ENCODE results near the gene CYB561D1.

Gene CYB561D1

DNA sequence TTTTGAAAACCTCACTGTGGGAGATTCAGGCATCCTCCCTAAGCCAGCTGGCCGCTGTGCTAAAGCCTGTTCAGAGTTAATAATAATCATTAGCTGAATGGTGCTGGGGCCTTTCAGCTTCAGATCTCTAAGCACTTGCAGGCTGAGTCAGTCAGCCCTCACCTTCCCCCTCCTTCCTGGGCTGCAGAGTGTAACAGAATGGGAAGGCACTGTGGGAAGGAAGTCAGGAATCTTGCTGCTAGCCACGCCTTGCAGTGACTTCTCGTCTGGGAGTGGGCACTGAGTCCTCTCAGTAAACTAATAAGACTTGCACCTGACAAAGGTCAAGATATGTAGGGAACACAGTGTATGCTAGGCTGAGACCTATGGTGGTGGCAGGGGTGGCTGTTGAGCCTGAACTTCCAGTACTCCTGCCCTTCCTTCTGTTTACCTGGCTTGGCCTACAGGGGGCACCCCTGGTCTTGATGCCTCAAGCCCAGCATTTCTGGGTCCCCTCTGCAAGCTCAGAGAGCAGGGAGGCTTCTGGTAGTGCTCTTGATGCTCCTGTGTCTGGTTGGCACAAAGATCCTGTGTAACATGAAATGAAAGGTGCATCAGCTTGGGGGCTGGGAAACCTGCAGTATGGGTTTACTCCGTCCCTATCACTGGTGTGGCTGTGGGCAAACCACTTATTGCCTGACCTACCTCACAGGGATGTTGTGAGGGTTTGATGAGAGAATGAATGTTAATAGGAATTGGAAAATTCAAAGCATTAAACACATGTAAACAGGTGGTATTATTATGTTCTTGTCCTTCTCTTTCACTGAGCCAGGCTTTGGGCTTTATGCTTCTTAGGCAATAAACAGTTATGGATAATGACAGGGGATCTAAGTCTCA is 6.0 kb downstream of the CYB561D1 start:
- in situ Hi-C loops (cut with HindIII; ENCODE audit: low sequenced_read_pairs), result loop anchor here (10.0 kb wide), 1 partner anchor 225 kb away; no protein-coding TSS in a partner anchor

GRCh38 chr1:109500941-109501381 is 7.1 kb downstream of the CYB561D1 start:
- in situ Hi-C loops (cut with HindIII; ENCODE audit: low sequenced_read_pairs), result no loop called here

DNA sequence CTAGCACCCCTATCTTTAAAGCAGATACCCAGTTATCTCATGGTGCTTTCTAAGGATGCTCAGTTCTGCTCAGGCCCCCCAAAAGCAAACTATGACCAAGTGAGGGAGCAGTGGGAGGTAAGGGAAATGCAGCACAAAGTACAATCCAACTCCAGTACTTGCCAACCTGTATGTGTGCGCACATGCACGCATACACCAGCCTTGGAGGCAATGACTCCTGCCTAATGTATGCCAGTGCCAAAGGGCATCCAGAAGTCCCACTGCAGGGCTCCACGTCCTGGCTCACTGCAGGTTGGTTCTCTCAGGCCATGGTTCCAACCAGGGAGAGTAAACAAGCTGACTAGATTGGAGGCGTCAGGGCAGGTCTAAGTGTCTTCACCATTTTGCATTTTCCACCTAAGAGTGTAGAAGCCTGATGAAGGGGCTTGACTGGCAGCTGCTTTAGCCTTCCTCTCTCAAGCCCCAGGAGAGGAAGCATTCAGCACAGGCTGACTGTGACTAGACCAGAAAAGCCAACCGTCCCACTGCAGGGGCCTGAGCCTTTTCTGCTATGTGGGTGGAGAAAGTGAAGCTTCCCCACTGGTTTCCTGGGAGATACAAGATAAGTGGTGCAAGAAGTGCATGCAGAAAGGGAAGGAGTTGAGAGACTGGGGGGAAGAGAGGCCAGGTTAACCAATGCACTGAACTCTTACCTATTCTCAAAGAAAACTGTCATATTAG is 7.9 kb downstream of the CYB561D1 start:
- in situ Hi-C loops (cut with HindIII; ENCODE audit: low sequenced_read_pairs), result no loop called here

DNA sequence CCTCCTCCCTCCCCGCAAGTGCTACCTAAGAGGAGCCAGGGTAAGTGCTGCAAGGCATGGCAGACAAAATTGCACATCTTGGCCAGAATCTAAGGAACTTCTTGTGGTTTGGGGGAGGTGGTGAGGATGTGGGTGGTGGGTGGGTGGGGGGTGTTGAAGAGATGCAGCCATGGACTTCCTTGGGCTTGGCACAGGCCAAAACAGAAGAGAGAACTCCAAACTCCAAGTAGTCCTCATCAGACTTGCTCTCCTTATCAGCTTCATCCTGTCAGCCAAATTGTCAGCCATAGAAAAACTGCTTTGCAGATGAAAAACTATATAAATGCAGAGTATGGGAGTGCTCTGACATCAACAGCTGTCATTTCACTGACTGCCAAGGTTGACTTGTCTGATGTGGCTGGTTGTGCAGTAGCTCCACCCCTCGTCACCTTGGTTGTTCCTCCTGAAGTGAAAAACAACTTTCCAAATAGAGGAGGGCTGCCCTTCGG is 8.5 kb downstream of the CYB561D1 start:
- in situ Hi-C loops (cut with HindIII; ENCODE audit: low sequenced_read_pairs), result no loop called here

DNA sequence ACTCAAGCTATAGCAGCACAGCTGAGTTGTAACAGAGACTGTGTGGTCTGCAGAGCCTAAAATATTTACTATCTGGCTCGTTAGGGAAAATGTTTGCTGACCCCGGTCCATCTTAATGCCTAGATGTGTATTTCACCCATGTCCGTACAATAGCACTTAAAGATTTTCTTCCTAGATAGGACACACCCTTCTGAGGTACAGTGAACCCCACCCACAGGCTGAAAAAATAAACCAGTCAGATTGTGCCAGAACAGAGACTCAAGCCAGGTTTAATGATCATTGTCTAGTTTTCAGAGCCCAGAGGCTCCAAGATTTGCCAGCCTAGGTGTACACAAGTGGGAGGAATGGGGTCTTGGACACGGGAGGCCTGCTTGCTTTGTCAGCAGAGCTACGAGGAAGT is 10.0 kb downstream of the CYB561D1 start:
- in situ Hi-C loops (cut with HindIII; ENCODE audit: low sequenced_read_pairs), result no loop called here

DNA sequence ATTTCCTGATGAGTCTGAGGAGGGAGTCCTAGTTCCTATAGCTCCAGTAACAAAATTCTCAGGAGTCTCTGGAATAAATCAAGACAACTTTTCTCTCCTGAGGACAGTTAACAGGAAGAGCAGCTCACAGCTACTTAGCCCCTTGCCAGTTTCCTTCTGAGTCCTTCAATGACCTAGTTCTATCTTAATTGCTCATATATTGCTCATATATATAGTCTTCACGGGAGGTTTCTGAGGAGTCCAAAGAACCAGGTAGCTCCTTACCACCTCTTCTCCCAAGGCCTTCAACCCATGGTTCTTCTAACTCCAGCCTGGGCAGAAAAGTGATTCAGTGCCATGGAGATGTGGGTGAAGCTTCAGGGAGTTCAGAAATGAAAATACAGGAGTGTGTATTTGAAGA is 11.1 kb downstream of the CYB561D1 start:
- in situ Hi-C loops (cut with HindIII; ENCODE audit: low sequenced_read_pairs), result no loop called here

DNA sequence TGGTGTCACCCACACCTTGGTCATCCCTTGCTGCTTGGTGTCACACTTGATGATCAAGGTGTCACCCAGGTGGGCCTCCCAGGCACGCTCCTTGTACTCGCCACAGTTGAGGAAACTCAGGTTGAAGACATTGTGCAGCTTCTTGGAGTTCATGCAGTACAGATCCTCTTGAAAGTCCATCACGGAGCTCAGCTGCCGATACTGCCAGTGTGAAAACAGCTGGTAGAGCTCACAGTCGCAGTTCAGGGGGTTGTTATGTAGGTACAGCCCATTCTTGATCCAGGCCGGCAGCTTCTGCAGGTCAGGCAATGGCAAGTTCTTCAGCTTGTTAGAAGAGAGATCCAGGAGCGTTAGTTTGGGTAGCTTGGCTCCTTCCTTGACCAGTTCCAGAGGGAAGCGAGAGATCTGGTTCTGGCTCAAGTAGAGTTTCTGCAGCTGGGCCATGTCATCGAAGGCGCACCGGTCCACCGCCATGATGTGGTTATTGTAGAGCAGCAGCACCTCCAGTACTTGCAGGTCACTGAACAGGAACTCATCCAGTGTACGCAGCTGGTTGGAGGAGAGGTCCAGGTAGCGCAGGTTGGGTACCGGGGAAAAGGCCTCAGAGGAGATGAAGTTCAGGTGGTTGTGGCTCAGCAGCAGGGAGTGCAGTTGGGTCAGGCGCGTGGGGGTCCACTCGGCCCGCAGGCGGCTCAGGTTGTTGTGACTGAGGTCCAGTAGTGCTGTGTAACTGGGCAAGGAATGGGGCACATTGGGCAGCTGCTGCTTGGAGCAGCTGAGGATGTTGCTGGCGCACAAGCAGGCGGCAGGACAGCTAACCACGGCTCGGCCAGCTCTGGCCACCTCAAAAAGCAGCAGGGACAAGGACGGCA is 14.3 kb downstream of the CYB561D1 start:
- in situ Hi-C loops (cut with HindIII; ENCODE audit: low sequenced_read_pairs), result no loop called here

GRCh38 chr1:109508873-109509175 is 14.9 kb downstream of the CYB561D1 start:
- in situ Hi-C loops (cut with HindIII; ENCODE audit: low sequenced_read_pairs), result no loop called here

GRCh38 chr1:109509176-109510134 is 15.6 kb downstream of the CYB561D1 start, which contains the start of gene AMIGO1:
Gene AMIGO1 (minus strand): TSS chr1:109509727. CDS start chr1:109508912, 815 bp downstream.
- in situ Hi-C loops (cut with HindIII; ENCODE audit: low sequenced_read_pairs), result no loop called here

DNA sequence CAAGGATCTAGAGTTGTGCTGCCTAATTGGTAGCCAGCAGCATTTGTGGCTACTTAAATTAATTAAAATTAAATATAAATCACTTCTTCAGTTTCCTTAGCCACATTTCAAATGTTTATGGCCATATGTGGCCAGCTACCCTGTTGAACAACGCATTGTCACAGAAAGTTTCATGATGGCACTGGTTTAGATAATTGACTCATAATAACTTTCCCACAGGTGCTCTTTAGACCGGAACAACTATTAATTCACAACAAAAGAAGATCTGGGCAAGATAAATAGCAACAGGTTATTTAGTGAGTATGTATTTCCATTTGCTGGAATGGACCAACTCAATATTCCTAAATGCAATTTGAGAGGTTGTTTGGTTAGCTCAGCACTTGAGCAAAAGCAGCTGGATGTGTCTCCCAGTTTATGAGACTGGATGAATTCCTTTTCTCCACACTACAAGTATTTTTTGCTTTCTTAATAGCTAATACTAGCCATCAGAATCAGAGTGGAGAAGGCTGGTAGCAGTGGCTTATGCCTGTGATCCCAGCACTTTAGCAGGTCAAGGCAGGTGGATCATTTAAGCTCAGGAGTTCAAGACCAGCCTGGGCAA is 19.3 kb downstream of the CYB561D1 start:
- in situ Hi-C loops (cut with HindIII; ENCODE audit: low sequenced_read_pairs), result no loop called here

DNA sequence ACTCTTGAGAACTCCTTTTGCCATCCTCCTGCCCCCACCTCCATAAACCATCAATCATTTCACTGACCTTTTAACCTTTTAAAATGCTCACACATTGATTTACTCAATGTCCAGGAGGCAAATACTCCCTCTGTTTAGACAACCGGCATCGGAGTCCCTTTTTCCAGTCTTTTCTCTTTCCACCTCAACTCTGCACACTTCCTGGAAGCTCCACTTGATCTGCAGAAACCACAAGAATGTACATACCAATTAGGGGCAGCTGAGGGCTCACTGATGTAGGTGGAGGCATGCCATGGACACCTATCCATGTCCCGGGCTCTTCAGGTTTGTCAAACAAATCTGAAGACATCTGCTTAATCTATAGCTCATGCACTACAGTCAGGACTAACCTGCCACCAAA is 21.0 kb downstream of the CYB561D1 start:
- in situ Hi-C loops (cut with HindIII; ENCODE audit: low sequenced_read_pairs), result no loop called here

- in situ Hi-C loops (cut with HindIII; ENCODE audit: low sequenced_read_pairs), result no loop called here
Observed at GRCh38 chr1:109516872-109517271, 23.0 kb downstream of the CYB561D1 start.

DNA sequence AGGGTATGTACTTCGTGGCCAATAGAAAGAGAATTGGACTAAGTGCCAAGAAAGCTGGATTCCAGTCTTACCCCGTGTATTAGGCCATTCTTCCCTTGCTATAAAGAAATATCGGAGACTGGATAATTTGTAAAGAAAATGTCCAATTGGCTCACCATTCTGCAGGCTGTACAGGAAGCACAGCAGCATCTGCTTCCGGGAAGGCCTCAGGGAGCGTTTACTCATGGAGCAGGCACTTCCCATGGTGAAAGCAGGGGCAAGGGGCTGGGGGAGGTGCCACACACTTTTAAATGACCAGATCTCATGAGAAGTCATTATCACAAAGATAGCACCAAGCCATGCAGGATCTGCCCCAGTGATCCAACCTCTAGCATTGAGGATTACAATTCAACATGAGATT is 23.4 kb downstream of the CYB561D1 start:
- in situ Hi-C loops (cut with HindIII; ENCODE audit: low sequenced_read_pairs), result no loop called here

GRCh38 chr1:109521002-109521951 is 27.4 kb downstream of the CYB561D1 start:
- in situ Hi-C loops (cut with HindIII; ENCODE audit: low sequenced_read_pairs), result no loop called here

DNA sequence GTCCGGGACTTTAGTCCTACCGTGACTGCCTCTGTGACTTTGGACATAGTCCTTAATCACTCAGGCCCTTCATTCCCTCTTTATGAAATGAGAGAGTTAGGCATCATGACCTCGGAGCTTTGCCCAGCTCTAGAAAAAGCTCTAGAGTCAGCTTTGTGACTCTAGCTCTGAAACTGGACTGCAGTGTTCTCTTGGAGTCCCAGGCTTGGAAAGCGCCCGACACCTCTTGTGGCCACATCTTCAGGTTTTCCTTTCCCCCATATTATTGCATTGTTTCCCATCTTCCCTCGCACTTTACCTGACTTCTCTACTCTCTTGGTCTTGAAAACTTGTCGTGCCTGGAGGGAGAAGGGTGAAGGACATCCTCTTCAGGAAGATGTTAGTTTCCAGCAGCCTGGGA is 28.1 kb downstream of the CYB561D1 start:
- in situ Hi-C loops (cut with HindIII; ENCODE audit: low sequenced_read_pairs), result no loop called here

DNA sequence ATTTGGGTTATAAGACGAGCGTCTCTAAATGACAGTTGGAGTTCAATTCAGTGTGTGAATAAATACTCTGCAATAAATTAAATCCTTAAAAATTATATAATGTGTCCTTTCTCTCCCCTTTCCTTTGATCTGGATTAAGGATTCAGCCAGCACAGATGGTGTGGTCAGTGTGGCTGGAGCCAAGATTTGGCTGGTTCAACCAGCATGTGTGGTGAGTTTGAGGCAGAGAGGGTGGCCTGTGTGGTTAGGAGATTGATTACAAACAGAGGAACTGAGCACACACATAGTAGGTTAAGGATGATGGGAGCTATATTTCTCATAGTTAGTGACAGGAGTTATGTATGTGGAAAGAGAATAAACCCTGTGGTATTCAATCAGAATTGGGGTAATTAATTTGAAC is 29.8 kb downstream of the CYB561D1 start:
- in situ Hi-C loops (cut with HindIII; ENCODE audit: low sequenced_read_pairs), result no loop called here

DNA sequence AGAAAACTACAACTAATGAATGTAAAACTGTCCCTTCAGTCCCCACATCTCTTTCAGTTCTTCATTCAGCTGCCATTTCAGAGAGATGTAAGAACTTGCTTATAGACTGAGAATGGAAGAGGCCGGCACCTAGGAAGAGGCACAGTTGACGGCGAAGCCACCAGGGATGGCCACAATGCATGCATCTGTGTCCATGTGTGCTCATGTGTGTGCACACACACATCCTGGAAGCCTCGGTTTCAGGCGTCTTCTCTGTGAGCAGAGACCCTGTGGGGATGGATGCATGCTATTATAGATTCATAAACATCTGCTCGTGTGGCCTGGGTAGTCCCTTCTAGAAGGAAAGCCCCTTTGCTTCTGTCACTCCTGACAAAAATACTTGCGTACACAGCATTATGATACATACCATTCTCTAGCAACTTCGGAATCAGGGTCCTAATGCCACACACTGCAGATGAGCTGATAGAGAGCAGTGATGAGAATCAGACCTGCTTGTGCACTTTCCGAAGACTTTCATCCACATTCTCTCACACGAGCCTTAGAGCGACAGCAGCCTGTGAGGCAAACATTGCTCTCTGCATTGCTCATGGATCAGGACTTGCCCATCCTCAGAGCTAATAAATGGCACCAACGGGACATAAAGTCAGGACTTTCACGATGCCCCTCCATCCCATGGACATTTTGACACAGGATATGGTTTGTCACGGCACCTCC is 33.4 kb downstream of the CYB561D1 start:
- in situ Hi-C loops (cut with HindIII; ENCODE audit: low sequenced_read_pairs), result loop anchor here (25.0 kb wide), 1 partner anchor 235 kb away; the partner anchor contains the start of gene EPS8L3

Measured in endothelial cell of hepatic sinusoid (primary cell).